PC-9 (cell line): ENCODE results near the gene GPR4. TPM values are rescaled to one million over a fixed set of nuclear protein-coding genes. Genes with fewer than 3 reads are reported as not detected.

Source experiments
- BruUV-seq: library from RNA; stranded (reverse); fragments of 400-500 nt; replicated peaks from 2 replicates; lab custom pipeline; 2021; lab: Mats Ljungman, UMichigan
- CTCF ChIA-PET: fragments of 300-600 bp; sonication (Branson Sonifier 250); formaldehyde crosslinking; loops from one replicate; lab custom pipeline; 2022; ENCODE audit warnings: antibody characterized with exemption; lab: Charles Lee
- POLR2A ChIA-PET: fragments of 300-600 bp; sonication (Branson Sonifier 250); formaldehyde crosslinking; loops from one replicate; lab custom pipeline; 2022; ENCODE audit warnings: antibody characterized with exemption; ENCODE audit not compliant: unreplicated experiment; lab: Charles Lee
- DNase-seq, 2 experiments: peaks; one replicate each; pipeline versions ENCODE4 v3.0.0 to v3.0.0-alpha.2; 2015 to 2022; ENCODE audit warnings: mixed read lengths in 1 of 2
- H2AFZ ChIP-seq: fragments of 200-600 bp; sonication (generic); 2 replicates; pipeline ENCODE4 v1.8.1; 2017; ENCODE audit warnings: antibody characterized with exemption
- H3F3A ChIP-seq: fragments of 200-600 bp; sonication (generic); 2 replicates; pipeline ENCODE4 v1.8.1; 2017; ENCODE audit warnings: antibody characterized with exemption, mild to moderate bottlenecking, low read depth; ENCODE audit not compliant: insufficient read depth
- H3K27ac ChIP-seq: fragments of 200-600 bp; sonication (generic); 2 replicates; pipeline ENCODE4 v1.6.1; 2016; ENCODE audit warnings: mixed run types
- H3K27me3 ChIP-seq: fragments of 200-600 bp; sonication (generic); 2 replicates; pipeline ENCODE4 v1.6.1; 2016; ENCODE audit warnings: low read depth, mixed run types; ENCODE audit not compliant: insufficient read depth
- H3K36me3 ChIP-seq: fragments of 200-600 bp; sonication (generic); 2 replicates; pipeline ENCODE4 v1.6.1; 2016; ENCODE audit warnings: low read depth, mixed run types
- H3K4me1 ChIP-seq: fragments of 200-600 bp; sonication (generic); replicated peaks from 2 replicates; pipeline ENCODE4 v1.6.1; 2016; ENCODE audit warnings: mixed run types; ENCODE audit not compliant: insufficient read depth
- H3K4me2 ChIP-seq: fragments of 200-600 bp; sonication (generic); 2 replicates; pipeline ENCODE4 v1.6.1; 2017; ENCODE audit warnings: mixed run types
- H3K4me3 ChIP-seq: fragments of 200-600 bp; sonication (generic); 2 replicates; pipeline ENCODE4 v1.6.1; 2016; ENCODE audit warnings: mixed run types
- H3K79me2 ChIP-seq: fragments of 200-600 bp; sonication (generic); 2 replicates; pipeline ENCODE4 v1.6.1; 2017; ENCODE audit warnings: low read depth, mixed run types
- H3K9me2 ChIP-seq: fragments of 200-600 bp; sonication (generic); 2 replicates; pipeline ENCODE4 v1.8.1; 2017; ENCODE audit warnings: mild to moderate bottlenecking; ENCODE audit not compliant: insufficient read depth
- H3K9me3 ChIP-seq: fragments of 200-600 bp; sonication (generic); 2 replicates; pipeline ENCODE4 v1.8.1; 2016; ENCODE audit warnings: low read depth; ENCODE audit not compliant: insufficient read depth
- H4K20me1 ChIP-seq: fragments of 200-600 bp; sonication (generic); 2 replicates; pipeline ENCODE4 v1.8.1; 2017; ENCODE audit not compliant: insufficient read depth
- CTCF ChIP-seq: fragments of 200-600 bp; sonication (generic); conservative IDR thresholded peaks from 2 replicates; pipeline ENCODE4 v1.6.1; 2017; ENCODE audit warnings: mixed run types, antibody characterized with exemption, mild to moderate bottlenecking, moderate library complexity
- EZH2 ChIP-seq: fragments of 200-600 bp; sonication (generic); IDR thresholded peaks from 2 replicates; pipeline ENCODE4 v1.8.0; 2017; ENCODE audit warnings: antibody characterized with exemption, low read depth
- intact Hi-C: fragments of 100-400 bp; cut with micrococcal nuclease; formaldehyde crosslinking; loops from one replicate; pipeline ENCODE4 v1.10.0; 2022; ENCODE audit not compliant: unreplicated experiment
- total RNA-seq: library from RNA; stranded (reverse); gene quantifications from 2 replicates; pipeline ENCODE4 v1.2.3, GENCODE V29; 2021

Gene GPR4
- total RNA-seq, 1 experiment from 2014 or later, result not detected

- H3K27me3 ChIP-seq, result no peaks in the 10 kb centered on the region
- H3K79me2 ChIP-seq, result no peaks in the 10 kb centered on the region
- no peaks in the 10 kb centered on the region for H3K9me2 ChIP-seq
- peak; percentile 30 to 62 for DNase-seq
- no peaks in the 10 kb centered on the region for H4K20me1 ChIP-seq
- H3F3A ChIP-seq, result no peaks in the 10 kb centered on the region
- no peaks in the 10 kb centered on the region for H3K9me3 ChIP-seq
- H3K36me3 ChIP-seq, result no peaks in the 10 kb centered on the region
- no peak overlapping the region for H3K4me2 ChIP-seq
- intact Hi-C loops, result loop anchor here (2.0 kb wide), 1 partner anchor 90 kb away; no protein-coding TSS in a partner anchor
- H2AFZ ChIP-seq, result no peak overlapping the region
- H3K4me3 ChIP-seq, result no peak overlapping the region
- ChIA-PET POLR2A (interaction anchor here (0.6 kb wide), 1 partner anchor 134 kb away, joined by 19 read pairs; no protein-coding TSS in a partner anchor), CTCF (interaction anchor here (0.6 to 1.9 kb wide), 3 partner anchors 51 to 779 kb away, joined by 4 to 11 read pairs (median 6); no protein-coding TSS in a partner anchor)
- TF ChIP-seq CTCF (peak; percentile 49), EZH2 (no peak)
- no TSS peak for BruUV-seq
- H3K4me1 ChIP-seq, result no peaks in the 10 kb centered on the region
- H3K27ac ChIP-seq, result no peak overlapping the region
Observed at GRCh38 chr19:45591004-45591637, 10.9 kb downstream of the GPR4 start.

DNA sequence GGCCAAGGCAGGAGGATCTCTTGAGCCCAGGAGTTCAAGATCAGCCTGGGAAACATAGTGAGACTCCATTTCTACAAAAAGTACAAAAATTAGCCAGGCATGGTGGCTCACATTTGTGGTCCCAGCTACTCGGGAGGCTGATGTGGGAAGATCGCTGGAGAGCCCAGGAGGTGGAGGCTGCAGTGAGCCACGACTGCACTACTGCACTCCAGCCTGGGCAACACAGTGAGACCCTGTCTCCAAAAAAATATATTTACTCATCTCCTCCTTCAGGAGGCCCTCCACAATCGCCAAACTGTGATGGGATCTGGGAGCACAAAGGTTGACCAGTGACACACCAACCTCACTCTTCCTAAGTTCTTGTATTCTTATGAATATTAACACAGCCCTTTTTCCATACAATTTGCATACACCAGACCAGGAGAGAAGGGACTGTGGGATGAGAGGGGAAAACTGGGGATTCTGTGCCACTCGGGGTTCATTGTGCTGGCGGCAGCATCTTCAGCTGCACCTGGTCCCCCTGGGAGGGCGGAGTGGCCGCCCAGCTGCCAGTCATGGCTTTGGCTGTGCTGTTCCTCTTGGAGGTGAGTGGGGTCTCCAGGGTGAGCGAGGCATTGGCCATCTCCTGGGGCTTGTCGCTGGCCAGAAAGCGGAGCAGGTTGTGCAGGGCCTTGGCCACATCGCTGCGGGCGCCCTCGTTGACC lies 11.6 kb downstream of the GPR4 start:
- no peak overlapping the region for H2AFZ ChIP-seq
- no peak for TF ChIP-seq EZH2
- TF ChIP-seq CTCF, result no peak
- H3K79me2 ChIP-seq, result no peaks in the 10 kb centered on the region
- intact Hi-C loops, result loop anchor here (2.0 kb wide), 1 partner anchor 90 kb away; no protein-coding TSS in a partner anchor
- ChIA-PET CTCF (interaction anchor here (0.6 to 1.9 kb wide), 2 partner anchors 52 to 90 kb away, joined by 6 to 11 read pairs; no protein-coding TSS in a partner anchor), POLR2A (interaction anchor here (0.6 kb wide), 1 partner anchor 134 kb away, joined by 19 read pairs; no protein-coding TSS in a partner anchor)
- no peak overlapping the region for H3K4me3 ChIP-seq
- no peaks in the 10 kb centered on the region for H3K9me3 ChIP-seq
- H3K27ac ChIP-seq, result no peak overlapping the region
- no peak overlapping the region for H3K4me2 ChIP-seq
- H3F3A ChIP-seq, result peaks cover 5% of the 10 kb centered on the region; the same call in 1 of the 2 replicates
- H3K27me3 ChIP-seq, result no peaks in the 10 kb centered on the region
- no peaks in the 10 kb centered on the region for H3K36me3 ChIP-seq
- no TSS peak for BruUV-seq
- no peaks in the 10 kb centered on the region for H4K20me1 ChIP-seq
- H3K4me1 ChIP-seq, result peaks cover 1% of the 10 kb centered on the region
- H3K9me2 ChIP-seq, result no peaks in the 10 kb centered on the region
- peak in 1 of 2 experiments; percentile 26 for DNase-seq

GRCh38 chr19:45589768-45590167 lies 12.2 kb downstream of the GPR4 start:
- peaks cover 5% of the 10 kb centered on the region for H3K4me1 ChIP-seq
- POLR2A ChIA-PET, result no interaction called here
- intact Hi-C loops, result loop anchor here (2.0 kb wide), 1 partner anchor 91 kb away; no protein-coding TSS in a partner anchor
- H3K9me3 ChIP-seq, result no peaks in the 10 kb centered on the region
- no peak overlapping the region for H3K27ac ChIP-seq
- TF ChIP-seq EZH2 (no peak), CTCF (no peak)
- peak in 1 of 2 experiments; percentile 31 for DNase-seq
- H3F3A ChIP-seq, result peaks cover 9% of the 10 kb centered on the region; the same call in 1 of the 2 replicates
- no peak overlapping the region for H3K4me2 ChIP-seq
- BruUV-seq, result no TSS peak
- H2AFZ ChIP-seq, result no peak overlapping the region
- no peaks in the 10 kb centered on the region for H3K79me2 ChIP-seq
- no peaks in the 10 kb centered on the region for H3K36me3 ChIP-seq
- CTCF ChIA-PET, result no interaction called here
- no peak overlapping the region for H3K4me3 ChIP-seq
- H3K27me3 ChIP-seq, result no peaks in the 10 kb centered on the region
- H4K20me1 ChIP-seq, result no peaks in the 10 kb centered on the region
- no peaks in the 10 kb centered on the region for H3K9me2 ChIP-seq
